IMR-90 (cell line): ENCODE measurements around the gene SLC35B4. TPM values are rescaled to one million over a fixed set of nuclear protein-coding genes. Genes with fewer than 3 reads are reported as not detected.

Experiments used
- ATAC-seq: fragments of 200-7000 bp; cut with Tn5 transposase; 2 replicates; pipeline ENCODE4 v1.9.1; 2020; ENCODE audit warnings: low read depth, mild to moderate bottlenecking, moderate library complexity
- Bru-seq: library from RNA; stranded (reverse); fragments of 400-500 nt; gene quantifications from one replicate; lab custom pipeline; 2021; lab: Mats Ljungman, UMichigan
- BruChase-seq, 2 experiments: library from RNA; stranded (reverse); fragments of 400-500 nt; gene quantifications; one replicate each; lab custom pipeline; 2021; lab: Mats Ljungman, UMichigan
- BruUV-seq: library from RNA; stranded (reverse); fragments of 400-500 nt; replicated peaks from 2 replicates; lab custom pipeline; 2021; lab: Mats Ljungman, UMichigan
- CTCF ChIA-PET: fragments of 300-600 bp; formaldehyde crosslinking; extraction: SDS; loops from one replicate; lab custom pipeline; 2021; ENCODE audit warnings: antibody characterized with exemption; lab: Yijun Ruan, JAX
- POLR2A ChIA-PET: fragments of 300-600 bp; sonication (Branson Sonifier 250); formaldehyde crosslinking; loops from one replicate; lab custom pipeline; 2022; ENCODE audit warnings: antibody characterized with exemption; ENCODE audit not compliant: unreplicated experiment; lab: Charles Lee
- DNase-seq: peaks from one replicate; pipeline ENCODE4 v3.0.0; 2013
- H2AFZ ChIP-seq: replicated peaks from 2 replicates; pipeline ENCODE3; 2013; ENCODE audit warnings: low read length, mild to moderate bottlenecking; ENCODE audit not compliant: poor library complexity
- H2AK5ac ChIP-seq: 2 replicates; pipeline ENCODE4 v1.6.1; 2013; ENCODE audit warnings: low read depth, low read length, inconsistent platforms
- H2AK9ac ChIP-seq: replicated peaks from 2 replicates; pipeline ENCODE3; 2013; ENCODE audit warnings: mild to moderate bottlenecking, low read depth, low read length, moderate library complexity; ENCODE audit not compliant: poor library complexity
- H2BK120ac ChIP-seq: 2 replicates; pipeline ENCODE4 v1.6.1; 2013; ENCODE audit warnings: low read depth, low read length, inconsistent platforms
- H2BK15ac ChIP-seq: 3 replicates; pipeline ENCODE4 v1.6.1; 2013; ENCODE audit warnings: low read depth, low read length, inconsistent platforms
- H2BK20ac ChIP-seq: 2 replicates; pipeline ENCODE4 v1.6.1; 2013; ENCODE audit warnings: low read depth, mild to moderate bottlenecking, inconsistent platforms, low read length, moderate library complexity
- H2BK5ac ChIP-seq: 2 replicates; pipeline ENCODE4 v1.6.1; 2013; ENCODE audit warnings: mild to moderate bottlenecking, low read depth, low read length, inconsistent platforms; ENCODE audit not compliant: poor library complexity, severe bottlenecking
- H3K14ac ChIP-seq: replicated peaks from 2 replicates; pipeline ENCODE4 v1.6.1; 2013; ENCODE audit warnings: low read depth, low read length, inconsistent platforms
- H3K18ac ChIP-seq: 2 replicates; pipeline ENCODE4 v1.6.1; 2013; ENCODE audit warnings: low read depth, low read length, control low read depth
- H3K23ac ChIP-seq: 2 replicates; pipeline ENCODE4 v1.6.1; 2013; ENCODE audit warnings: low read depth, low read length, inconsistent platforms
- H3K27ac ChIP-seq: 2 replicates; pipeline ENCODE4 v1.5.1; 2013; ENCODE audit warnings: mild to moderate bottlenecking, control low read depth, low read length; ENCODE audit not compliant: insufficient read depth
- H3K27me3 ChIP-seq: 2 replicates; pipeline ENCODE4 v1.6.1; 2013; ENCODE audit warnings: low read length; ENCODE audit not compliant: control insufficient read depth, insufficient read depth
- H3K36me3 ChIP-seq: 2 replicates; pipeline ENCODE4 v1.6.1; 2013; ENCODE audit warnings: low read length, mixed read lengths; ENCODE audit not compliant: control insufficient read depth, insufficient read depth
- H3K4ac ChIP-seq: 2 replicates; pipeline ENCODE4 v1.6.1; 2013; ENCODE audit warnings: low read depth, low read length, inconsistent platforms
- H3K4me1 ChIP-seq: 2 replicates; pipeline ENCODE4 v1.6.1; 2013; ENCODE audit warnings: low read length, mixed read lengths; ENCODE audit not compliant: control insufficient read depth, insufficient read depth
- H3K4me2 ChIP-seq: 2 replicates; pipeline ENCODE4 v1.6.1; 2013; ENCODE audit warnings: low read depth, mild to moderate bottlenecking, control low read depth, low read length, moderate library complexity
- H3K4me3 ChIP-seq: 2 replicates; pipeline ENCODE4 v1.5.1; 2013; ENCODE audit warnings: low read depth, mild to moderate bottlenecking, control low read depth, low read length, moderate library complexity; ENCODE audit not compliant: insufficient read depth
- H3K56ac ChIP-seq: 2 replicates; pipeline ENCODE4 v1.6.1; 2013; ENCODE audit warnings: low read length, inconsistent platforms; ENCODE audit not compliant: insufficient read depth; ENCODE audit errors: extremely low read depth
- H3K79me1 ChIP-seq, 2 experiments: 2 replicates each; pipeline ENCODE4 v1.6.1; 2013; ENCODE audit warnings: low read length in 2 of 2, inconsistent platforms in 1 of 2, low read depth in 1 of 2
- H3K9ac ChIP-seq: 2 replicates; pipeline ENCODE4 v1.6.1; 2013; ENCODE audit warnings: low read depth, low read length, control low read depth
- H3K9me1 ChIP-seq: 2 replicates; pipeline ENCODE4 v1.6.1; 2013; ENCODE audit warnings: low read length, inconsistent platforms; ENCODE audit not compliant: insufficient read depth
- H3K9me3 ChIP-seq: 2 replicates; pipeline ENCODE4 v1.6.1; 2013; ENCODE audit warnings: low read length; ENCODE audit not compliant: control insufficient read depth, insufficient read depth
- H4K20me1 ChIP-seq: 2 replicates; pipeline ENCODE4 v1.6.1; 2013; ENCODE audit warnings: low read length, inconsistent platforms; ENCODE audit not compliant: insufficient read depth
- H4K5ac ChIP-seq: 2 replicates; pipeline ENCODE4 v1.6.1; 2013; ENCODE audit warnings: mild to moderate bottlenecking, low read depth, low read length, control low read depth
- H4K8ac ChIP-seq, 2 experiments: 2 replicates each; pipeline ENCODE4 v1.6.1; 2013; ENCODE audit warnings: low read depth in 2 of 2, low read length in 2 of 2, control low read depth in 1 of 2, inconsistent platforms in 1 of 2
- H4K91ac ChIP-seq: 2 replicates; pipeline ENCODE4 v1.6.1; 2013; ENCODE audit warnings: low read depth, low read length, inconsistent platforms; ENCODE audit not compliant: insufficient read depth
- BHLHE40 ChIP-seq: fragments of 150-350 bp; IDR thresholded peaks from 2 replicates; pipeline ENCODE4 v1.6.1; 2016; ENCODE audit warnings: mild to moderate bottlenecking, low read depth, low read length
- CTCF ChIP-seq: conservative IDR thresholded peaks from 2 replicates; pipeline ENCODE4 v1.5.1; 2012; ENCODE audit warnings: mild to moderate bottlenecking, low read depth, low read length, improper control_type of control experiment
- ELK1 ChIP-seq: fragments of 150-350 bp; IDR thresholded peaks from 2 replicates; pipeline ENCODE4 v1.6.1; 2016; ENCODE audit warnings: low read depth, mild to moderate bottlenecking, low read length, moderate library complexity, borderline replicate concordance
- MAFK ChIP-seq: IDR thresholded peaks from 2 replicates; pipeline ENCODE4 v1.6.1; 2012; ENCODE audit warnings: low read depth, low read length, improper control_type of control experiment
- MXI1 ChIP-seq: IDR thresholded peaks from 2 replicates; pipeline ENCODE4 v1.6.1; 2012; ENCODE audit warnings: low read depth, mild to moderate bottlenecking, low read length, moderate library complexity, borderline replicate concordance
- NFE2L2 ChIP-seq: fragments of 150-350 bp; IDR thresholded peaks from 2 replicates; pipeline ENCODE4 v1.6.1; 2016; ENCODE audit warnings: low read depth, mild to moderate bottlenecking, low read length
- POLR2A ChIP-seq: IDR thresholded peaks from 2 replicates; pipeline ENCODE4 v1.6.1; 2012; ENCODE audit warnings: mild to moderate bottlenecking, low read depth, low read length
- RFX5 ChIP-seq: IDR thresholded peaks from 2 replicates; pipeline ENCODE4 v1.8.0; 2012; ENCODE audit warnings: low read depth, mild to moderate bottlenecking, low read length, moderate library complexity
- SMC3 ChIP-seq: fragments of 150-350 bp; IDR thresholded peaks from 2 replicates; pipeline ENCODE4 v1.6.1; 2016; ENCODE audit warnings: low read depth, mild to moderate bottlenecking, antibody characterized with exemption, low read length, moderate library complexity
- USF2 ChIP-seq: fragments of 150-350 bp; IDR thresholded peaks from 2 replicates; pipeline ENCODE4 v1.6.1; 2017; ENCODE audit warnings: mild to moderate bottlenecking, antibody characterized with exemption, low read length, low read depth
- WGBS, 2 experiments: methylation state at CpG; one replicate each; pipeline versions ENCODE4 v1.1.5 to v1.1.7; 2013; ENCODE audit warnings: missing lambda C conversion rate in 2 of 2; ENCODE audit not compliant: insufficient read length in 1 of 2; ENCODE audit errors: extremely low coverage in 2 of 2; 5-methylcytosine and 5-hydroxymethylcytosine counted together
- dilution Hi-C: fragments of 300-500 bp; cut with HindIII; formaldehyde crosslinking; loops from one replicate; pipeline ENCODE4 v1.14.3; 2018; ENCODE audit warnings: low sequenced_read_pairs; ENCODE audit not compliant: unreplicated experiment
- in situ Hi-C: fragments of 300-500 bp; cut with MboI; formaldehyde crosslinking; loops from 3 replicates; pipeline ENCODE4 v1.14.3; 2019; ENCODE audit warnings: low sequenced_read_pairs, inconsistent platforms, mixed read lengths
- intact Hi-C: fragments of 100-400 bp; cut with micrococcal nuclease; formaldehyde crosslinking; loops from 2 replicates; pipeline ENCODE4 v1.10.0; 2022
- long read RNA-seq: library from polyadenylated mRNA; unstranded; transcript quantifications from one replicate; pipeline ENCODE4 v2.0.0, GENCODE V29; 2021; ENCODE audit not compliant: unreplicated experiment
- polyA plus RNA-seq, 3 experiments: library from polyadenylated mRNA; depleted of rRNA; stranded (reverse); fragments of >200 nt; gene quantifications; 2 replicates each; pipeline ENCODE4 v1.2.3, GENCODE V29; 2012; ENCODE audit warnings: low replicate concordance in 1 of 3
- total RNA-seq: library from RNA; depleted of rRNA; stranded (reverse); fragments of >200 nt; gene quantifications from 2 replicates; pipeline ENCODE4 v1.2.3, GENCODE V29; 2012; rRNA removed

The SLC35B4 gene
- total RNA-seq (15.6 and 19.7 TPM in 2 replicates), polyA plus RNA-seq (2012; rRNA removed) (9.9 and 10.0 TPM in 2 replicates), Bru-seq, nascent RNA (percentile 62 among the genes with signal in this experiment), BruChase-seq, experiment 1, labeled RNA remaining after a 6-hour chase (percentile 78 among the genes with signal in this experiment), BruChase-seq, experiment 2, labeled RNA remaining after a 2-hour chase (percentile 76 among the genes with signal in this experiment)
- 2.7 and 3.8 TPM in 2 replicates for polyA plus RNA-seq (2012; cell fraction: cytosol; rRNA removed)
- polyA plus RNA-seq (2012; cell fraction: nucleus; rRNA removed; ENCODE audit: low replicate concordance): 7.2 and 11.2 TPM in 2 replicates
- long read RNA-seq, full-length matches to known transcripts: 20 of 37 reads
- long read RNA-seq, partial matches to known transcripts: 5 of 37 reads
- long read RNA-seq, other reads (novel, unspliced or antisense): 12 of 37 reads

GRCh38 chr7:134316539-134317344 is at the start of gene SLC35B4:
SLC35B4 (minus strand) TSS chr7:134316930; CDS start chr7:134316751, 179 bp downstream.
- H2BK5ac ChIP-seq: peak within 1 kb of the TSS; percentile 41
- H3K79me1 ChIP-seq: peaks cover 16 to 17% of the 10 kb centered on the region in 2 experiments; a peak in 3 of 4 replicates
- H2AK5ac ChIP-seq: peak within 1 kb of the TSS; percentile 20; the same call in 1 of the 2 replicates
- H3K4me2 ChIP-seq: peak within 1 kb of the TSS; percentile 91
- POLR2A ChIA-PET: interaction anchor here (0.6 to 0.9 kb wide), 2 partner anchors 28 to 44 kb away, joined by 3 read pairs; no protein-coding TSS in a partner anchor
- peak within 1 kb of the TSS; percentile 22 for H2BK120ac ChIP-seq
- peak within 1 kb of the TSS; percentile 67 for H3K56ac ChIP-seq
- peak within 1 kb of the TSS; percentile 51 for H3K27ac ChIP-seq
- H3K27me3 ChIP-seq: no peaks in the 10 kb centered on the region
- H2AFZ ChIP-seq: peak within 1 kb of the TSS; percentile 95
- intact Hi-C loops (no loop called here), in situ Hi-C loops (no loop called here), dilution Hi-C loops (no loop called here)
- H3K18ac ChIP-seq: peak within 1 kb of the TSS; percentile 12; the same call in 1 of the 2 replicates
- H4K5ac ChIP-seq: peak within 1 kb of the TSS; percentile 69
- WGBS, 2 experiments: 1% methylated on average over 49 of the region's 69 CpGs; no CpG with 5 or more reads in 1 of the 2 experiments
- no peaks in the 10 kb centered on the region for H3K36me3 ChIP-seq
- H3K14ac ChIP-seq: peak within 1 kb of the TSS; percentile 39
- peak within 1 kb of the TSS; percentile 93 for H3K9ac ChIP-seq
- H2BK15ac ChIP-seq: no peak within 1 kb of the TSS
- H3K23ac ChIP-seq: peak within 1 kb of the TSS; percentile 29
- CTCF ChIA-PET: interaction anchor here (0.6 to 1.3 kb wide), 4 partner anchors 13 to 41 kb away, joined by 3 to 4 read pairs (median 4); no protein-coding TSS in a partner anchor
- H4K8ac ChIP-seq: peak within 1 kb of the TSS; percentile 40 to 79
- no peaks in the 10 kb centered on the region for H3K9me3 ChIP-seq
- ATAC-seq (peak; percentile 98), DNase-seq (peak; percentile 97)
- peak within 1 kb of the TSS; percentile 55 for H3K4me3 ChIP-seq
- H3K4ac ChIP-seq: peak within 1 kb of the TSS; percentile 42
- peaks cover 5% of the 10 kb centered on the region; the same call in 1 of the 2 replicates for H3K9me1 ChIP-seq
- BruUV-seq: no TSS peak
- H3K4me1 ChIP-seq: peaks cover 5% of the 10 kb centered on the region
- H2BK20ac ChIP-seq: no peak within 1 kb of the TSS
- H4K20me1 ChIP-seq: no peaks in the 10 kb centered on the region
- H4K91ac ChIP-seq: peak within 1 kb of the TSS; percentile 16; the same call in 1 of the 2 replicates
- H2AK9ac ChIP-seq: peak within 1 kb of the TSS; percentile 66
- no peak for TF ChIP-seq SMC3
- no peak for TF ChIP-seq MAFK
- peak; percentile 71; the same call in 1 of the 2 replicates for TF ChIP-seq MXI1
- no peak for TF ChIP-seq POLR2A
- TF ChIP-seq NFE2L2: no peak; the same call in 1 of the 2 replicates
- peak; percentile 6; the same call in 1 of the 2 replicates for TF ChIP-seq USF2
- TF ChIP-seq ELK1: no peak
- TF ChIP-seq CTCF: peak; percentile 28; the same call in 1 of the 2 replicates
- TF ChIP-seq RFX5: no peak
- TF ChIP-seq BHLHE40: no peak
